Measurements from ENCODE around the gene NBPF15. TPM values are rescaled to one million over a fixed set of nuclear protein-coding genes. Genes with fewer than 3 reads are reported as not detected.

Gene NBPF15
- total RNA-seq, 1 donor from 2014 or later = 40.1 TPM

Other genes with a start within 250 kb of the NBPF15 start
- gene PPIAL4E, start 88.0 kb downstream of the NBPF15 start, total RNA-seq = not detected
- not detected for gene PPIAL4F, start 131.2 kb upstream of the NBPF15 start, total RNA-seq

Measured in left lobe of liver (tissue), 1 donor.